ENCODE data around the gene SYPL1.

The SYPL1 gene

GRCh38 chr7:106121189-106121810 lies 9.2 kb upstream of the SYPL1 start:
- no peak for DNase-seq

- DNase-seq: no peak
These were observed 8.4 kb upstream of the SYPL1 start for GRCh38 chr7:106120500-106120899.

- no peak for DNase-seq
These were observed 7.6 kb upstream of the SYPL1 start for GRCh38 chr7:106119719-106120118.

- DNase-seq: no peak
These were observed 5.9 kb upstream of the SYPL1 start for GRCh38 chr7:106117786-106118544.

- DNase-seq: no peak
These were observed 4.1 kb upstream of the SYPL1 start for GRCh38 chr7:106116161-106116704.

GRCh38 chr7:106114716-106115383 lies 2.7 kb upstream of the SYPL1 start:
- DNase-seq: no peak

- DNase-seq: no peak
These were observed 885 bp upstream of the SYPL1 start for GRCh38 chr7:106112972-106113421.

- peak; percentile 4 for DNase-seq
These were observed 426 bp downstream of the SYPL1 start for GRCh38 chr7:106111655-106112117.

GRCh38 chr7:106110885-106111654 lies 1.0 kb downstream of the SYPL1 start:
- DNase-seq: peak; percentile 13

- DNase-seq: no peak
These were observed 1.9 kb downstream of the SYPL1 start for GRCh38 chr7:106110238-106110560.

- DNase-seq: no peak
These were observed 2.4 kb downstream of the SYPL1 start for GRCh38 chr7:106109521-106110237.

- DNase-seq: no peak
These were observed 3.1 kb downstream of the SYPL1 start for GRCh38 chr7:106108991-106109390.

GRCh38 chr7:106104721-106105260 lies 7.3 kb downstream of the SYPL1 start:
- DNase-seq: no peak

- no peak for DNase-seq
These were observed 9.6 kb downstream of the SYPL1 start for GRCh38 chr7:106102387-106102966.

GRCh38 chr7:106101726-106102125 lies 10.4 kb downstream of the SYPL1 start:
- DNase-seq: no peak

- DNase-seq: no peak
These were observed 11.1 kb downstream of the SYPL1 start for GRCh38 chr7:106100863-106101629.

GRCh38 chr7:106099539-106099938 lies 12.6 kb downstream of the SYPL1 start:
- DNase-seq: no peak

- DNase-seq: no peak
These were observed 13.2 kb downstream of the SYPL1 start for GRCh38 chr7:106098889-106099288.

- no peak for DNase-seq
These were observed 16.5 kb downstream of the SYPL1 start for GRCh38 chr7:106095634-106096033.

GRCh38 chr7:106094780-106095179 lies 17.3 kb downstream of the SYPL1 start:
- no peak for DNase-seq

GRCh38 chr7:106092204-106092603 lies 19.9 kb downstream of the SYPL1 start:
- no peak for DNase-seq
